Measurements from ENCODE around the gene TMEM132D.

DNA sequence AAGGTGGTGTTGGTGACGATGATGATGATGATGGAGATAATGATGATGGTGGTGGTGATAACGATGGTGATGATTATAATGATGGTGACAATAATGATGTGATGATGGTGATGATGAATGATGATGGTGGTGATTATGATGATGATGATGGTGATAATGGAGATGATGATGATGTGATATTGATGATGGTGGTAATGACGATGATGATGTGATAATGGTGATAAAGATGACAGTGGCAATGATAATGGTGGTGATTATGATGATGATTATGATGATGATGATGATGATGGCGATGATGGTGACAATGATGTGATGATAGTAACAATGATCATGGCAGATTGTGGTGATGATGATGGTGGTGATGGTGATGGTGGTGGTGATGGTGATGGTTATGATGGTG is 532.6 kb downstream of the TMEM132D start:
- TF ChIP-seq EZH2 (IDR thresholded peaks at IDR 0.05; ENCODE audit: insufficient read depth, poor library complexity, severe bottlenecking) (no peak), EZH2phosphoT487 (IDR thresholded peaks at IDR 0.05; ENCODE audit: insufficient read depth, low read depth) (no peak)

All from GM23248 (cell line).